Erythroblast (primary cell): Measurements from ENCODE around the gene RSU1.

Experiments used
- GATA1 ChIP-seq: IDR thresholded peaks from 2 replicates; pipeline ENCODE4 v1.6.1; 2011; ENCODE audit warnings: low read depth, mild to moderate bottlenecking, control low read depth, low read length, moderate library complexity
- POLR2A ChIP-seq: IDR thresholded peaks from 2 replicates; pipeline ENCODE4 v1.6.1; 2011; ENCODE audit warnings: mild to moderate bottlenecking, low read length

GRCh38 chr10:16854623-16855022, 37.4 kb upstream of the RSU1 start:
- TF ChIP-seq POLR2A (no peak), GATA1 (no peak)
